ENCODE results near the gene THADA.

The THADA gene

DNA sequence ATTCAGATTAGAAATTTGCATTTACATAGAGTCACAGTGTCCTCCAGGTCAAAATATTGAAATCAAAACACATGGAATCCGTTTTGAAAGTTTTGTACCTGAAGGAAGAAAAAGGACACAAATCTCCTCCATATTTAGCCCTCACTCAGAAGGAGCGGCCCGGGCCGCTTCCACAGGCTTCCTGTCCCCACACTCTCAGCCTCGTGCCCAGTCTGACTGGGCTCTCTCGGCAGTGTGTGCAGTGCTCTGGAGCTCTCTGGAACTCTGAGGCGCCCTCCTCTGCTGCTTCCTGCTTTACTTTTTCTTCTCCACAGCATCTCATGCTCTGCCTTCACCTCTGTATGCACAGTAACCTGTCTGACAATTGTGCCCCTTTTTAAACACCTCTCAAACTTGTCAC, 347.2 kb downstream of the THADA start:
- no peak for DNase-seq (ENCODE audit: low read depth in 2 of 2)

DNA sequence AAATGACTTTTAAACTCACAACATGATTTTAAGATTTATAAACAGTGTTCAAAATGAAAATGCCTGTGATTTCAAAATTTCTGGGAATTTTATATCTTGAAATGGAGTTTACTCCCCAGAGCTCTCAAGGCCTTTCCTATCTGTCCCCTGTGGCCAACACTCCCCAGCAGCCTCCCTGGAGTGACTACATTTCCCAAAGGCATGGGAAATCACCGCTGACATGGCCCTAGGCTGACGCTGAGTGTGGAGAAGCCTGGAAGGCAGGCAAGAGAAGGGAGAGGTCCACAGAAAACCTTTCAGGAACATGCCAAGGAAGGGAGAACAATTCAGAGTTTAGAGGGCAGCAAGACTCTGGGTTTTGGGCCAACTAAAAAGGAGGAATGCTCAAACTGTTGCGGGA, 349.2 kb downstream of the THADA start:
- no peak for DNase-seq (ENCODE audit: low read depth in 2 of 2)

DNA sequence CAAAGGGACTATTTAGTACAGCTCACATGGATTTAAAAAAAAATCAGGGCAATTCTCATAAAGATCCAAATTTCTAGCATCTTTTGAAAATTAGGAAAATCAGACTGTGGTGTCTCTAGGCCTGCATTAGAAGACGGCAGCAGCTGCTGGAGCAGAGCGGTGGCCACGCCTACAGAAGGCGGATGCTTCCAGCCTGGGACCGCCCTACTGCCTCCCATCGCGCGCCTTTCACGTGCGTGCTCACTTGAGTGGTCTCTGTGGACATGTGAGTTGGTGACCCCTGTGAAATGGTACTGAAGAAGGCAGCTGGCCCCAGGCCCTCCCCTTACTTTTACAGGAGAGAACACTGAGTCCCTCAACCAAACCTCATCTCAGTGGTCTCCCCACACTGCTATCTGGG, 354.3 kb downstream of the THADA start:
- no peak for DNase-seq (ENCODE audit: low read depth in 2 of 2)

DNA sequence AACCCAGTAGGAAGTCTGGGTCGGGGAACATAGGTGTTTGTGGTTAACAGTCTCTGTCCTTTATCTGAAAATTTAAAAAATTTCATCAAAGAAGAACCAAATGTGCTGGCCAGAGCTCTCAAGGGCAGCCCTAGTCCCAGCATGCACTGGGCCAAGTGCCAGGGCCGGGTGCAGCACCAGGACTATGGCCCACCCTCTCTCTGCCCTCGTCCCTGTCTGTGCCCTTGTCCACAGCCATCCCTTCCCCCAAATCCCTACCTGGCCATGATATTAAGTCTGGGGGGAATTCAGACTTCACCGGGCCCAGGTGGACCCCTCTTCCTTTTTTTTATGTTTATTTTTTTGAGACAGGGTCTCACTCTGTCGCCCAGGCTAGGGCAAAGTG, 355.1 kb downstream of the THADA start:
- no peak for DNase-seq (ENCODE audit: low read depth in 2 of 2)

DNA sequence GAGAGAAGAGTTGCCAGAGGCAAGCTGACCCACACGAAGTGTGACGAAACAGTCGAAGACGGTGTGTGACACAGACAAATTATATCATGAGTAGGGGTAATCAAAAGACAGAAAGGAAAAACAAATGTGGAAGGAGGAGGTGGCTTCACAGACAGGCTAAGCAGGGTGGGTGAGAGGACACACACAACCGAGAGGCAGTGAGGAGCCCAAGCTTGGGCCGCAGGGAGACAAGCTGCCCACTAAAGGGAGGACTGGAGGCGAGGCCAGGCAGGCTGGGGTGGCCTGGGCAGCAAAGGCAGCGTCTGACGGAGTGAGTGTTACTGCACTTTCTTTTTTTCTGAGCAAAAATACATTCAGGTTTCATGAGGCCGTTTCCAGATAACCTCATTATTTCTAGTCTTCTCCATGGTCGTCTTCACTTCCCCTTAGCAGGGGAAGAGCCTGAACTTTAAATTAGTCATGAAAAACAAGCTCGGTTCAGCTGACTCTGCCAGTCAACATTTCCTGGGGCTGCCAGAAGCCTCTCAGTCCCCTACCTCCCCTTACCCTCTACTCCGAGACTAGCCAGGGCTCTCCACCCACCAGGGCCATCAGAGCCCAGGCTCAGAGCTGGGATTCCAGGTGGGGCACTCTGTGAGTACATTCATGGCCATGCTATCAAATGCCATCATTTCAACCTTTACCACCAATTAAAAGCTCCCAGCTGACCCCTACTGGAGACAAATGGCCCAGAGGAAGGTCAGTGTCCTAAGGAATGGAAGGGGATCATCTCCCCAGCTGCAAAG, 355.7 kb downstream of the THADA start:
- no peak for DNase-seq (ENCODE audit: low read depth in 2 of 2)

DNA sequence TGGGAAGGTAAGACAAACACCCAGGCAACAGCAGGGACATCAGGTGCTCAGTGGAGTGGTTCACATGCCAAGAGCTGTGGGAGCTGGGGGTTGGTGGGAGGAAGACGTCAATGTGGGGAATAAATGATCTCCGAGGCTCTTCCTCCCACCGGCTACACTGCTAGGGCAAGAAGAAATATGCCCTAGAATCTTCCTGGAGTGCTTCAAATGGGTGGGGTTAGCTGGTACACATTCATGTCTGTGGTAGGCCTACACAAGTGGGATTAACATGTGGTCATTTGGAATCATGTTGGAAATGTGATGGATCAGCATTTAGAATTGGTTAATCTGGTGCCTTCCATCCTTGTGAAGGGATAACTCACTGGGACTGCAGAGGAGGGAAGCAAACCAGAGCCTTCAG, 357.0 kb downstream of the THADA start:
- DNase-seq (ENCODE audit: low read depth in 2 of 2), result no peak

DNA sequence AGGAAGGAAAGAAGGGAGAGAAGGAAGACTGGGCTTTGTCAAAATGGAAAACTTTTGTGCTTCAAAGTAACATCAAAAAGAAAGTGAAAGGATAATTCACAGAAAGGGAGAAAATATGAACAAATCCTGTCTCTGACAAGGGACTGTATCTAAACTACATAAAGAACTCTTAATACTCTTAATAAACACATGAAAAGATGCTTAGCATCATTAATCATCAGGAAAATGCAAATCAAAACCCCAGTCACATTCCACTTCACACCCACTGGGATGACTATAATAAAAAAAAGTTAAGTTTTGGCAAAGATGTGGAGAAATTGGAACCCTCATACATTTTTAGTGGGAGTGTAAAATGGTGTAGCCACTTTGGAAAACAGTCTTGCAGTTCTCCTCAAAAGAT, 357.7 kb downstream of the THADA start:
- DNase-seq (ENCODE audit: low read depth in 2 of 2), result no peak

DNA sequence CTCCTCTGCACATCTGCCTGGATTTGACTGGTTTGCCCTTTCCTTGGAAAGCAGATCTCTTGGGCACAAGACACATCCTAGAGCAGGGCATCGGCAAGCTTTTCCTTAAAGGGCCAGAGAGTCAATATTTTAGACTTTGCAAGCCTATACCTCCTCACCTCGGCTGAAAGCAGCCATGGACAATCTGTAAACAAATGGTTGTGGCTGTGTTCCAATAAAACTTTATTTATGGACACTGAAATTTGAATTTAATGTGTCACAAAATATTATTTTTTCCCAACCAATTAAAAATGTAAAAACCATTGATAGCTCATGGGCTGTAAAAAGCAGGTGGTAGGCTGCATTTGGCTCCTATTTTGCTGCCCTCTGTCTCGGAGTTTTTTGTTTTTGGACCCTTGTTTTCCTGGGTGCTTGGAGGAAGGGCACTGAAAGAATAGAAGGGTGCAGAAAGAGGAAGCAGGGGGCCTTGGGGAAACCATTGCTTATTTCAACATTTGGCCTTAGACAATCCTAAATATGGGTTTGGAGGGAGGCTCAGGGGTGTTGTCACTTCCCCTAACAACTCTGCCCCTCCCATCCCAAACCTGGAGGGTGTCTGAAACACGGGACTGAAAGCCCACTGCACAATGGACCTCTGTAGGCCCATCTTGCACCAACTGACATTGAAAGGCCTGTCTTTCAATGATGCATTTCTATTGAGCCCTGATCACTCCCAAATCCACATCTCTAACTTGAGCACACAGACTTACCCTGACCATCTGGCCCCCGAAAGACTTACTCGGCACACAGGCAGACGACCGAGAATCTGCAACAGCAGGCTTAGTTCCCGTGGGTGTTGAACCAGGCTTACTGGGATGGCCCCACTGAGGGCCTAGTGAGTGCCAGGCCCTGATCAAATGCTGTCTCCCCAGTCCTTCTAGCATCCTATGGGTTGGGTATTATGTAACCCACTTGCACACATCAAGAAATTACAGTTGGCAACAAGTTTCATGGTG, 362.3 kb downstream of the THADA start:
- DNase-seq (ENCODE audit: low read depth in 2 of 2), result no peak

DNA sequence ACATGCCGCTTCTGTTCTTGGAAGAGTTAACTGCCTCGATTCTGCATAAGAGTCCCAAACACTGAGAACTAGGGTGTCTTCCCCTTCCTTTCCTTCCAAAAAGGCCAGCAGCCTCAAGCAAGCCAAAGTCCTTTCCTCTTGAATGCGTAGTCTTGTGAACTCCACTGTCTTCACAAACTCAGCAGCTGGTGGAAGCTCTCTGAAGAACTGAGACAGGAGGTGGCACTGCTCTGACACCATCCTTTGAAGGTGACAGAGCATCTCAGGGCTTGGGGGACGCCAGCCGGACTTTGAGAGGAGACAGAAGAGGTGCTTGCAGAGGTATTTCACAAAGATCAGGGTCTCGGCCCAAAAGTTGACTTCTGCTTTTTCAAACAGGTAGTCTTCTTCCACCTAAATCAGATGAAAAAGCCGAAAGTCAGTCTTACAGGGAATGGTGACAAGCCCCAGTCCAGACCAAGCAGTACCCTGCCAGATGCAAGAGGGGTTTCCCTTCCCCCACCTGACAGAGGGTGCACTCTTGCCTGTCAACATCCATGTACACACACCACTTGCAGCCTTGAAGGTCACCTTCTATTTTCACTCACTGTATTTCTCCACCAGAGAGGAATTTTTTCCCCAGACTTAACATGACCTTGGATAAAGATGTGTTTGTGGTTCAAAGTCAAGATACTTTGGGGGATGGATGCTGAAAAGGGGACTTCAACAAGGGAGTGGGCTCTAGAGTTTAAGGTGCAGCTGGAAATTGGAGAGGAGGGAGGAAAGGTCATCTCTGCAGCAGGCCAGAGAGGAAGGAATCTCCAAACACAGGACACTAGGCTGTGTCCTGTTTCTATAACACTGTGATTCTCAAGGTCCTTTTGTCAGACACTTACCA, 364.6 kb downstream of the THADA start:
- no peak for DNase-seq (ENCODE audit: low read depth in 2 of 2)

DNA sequence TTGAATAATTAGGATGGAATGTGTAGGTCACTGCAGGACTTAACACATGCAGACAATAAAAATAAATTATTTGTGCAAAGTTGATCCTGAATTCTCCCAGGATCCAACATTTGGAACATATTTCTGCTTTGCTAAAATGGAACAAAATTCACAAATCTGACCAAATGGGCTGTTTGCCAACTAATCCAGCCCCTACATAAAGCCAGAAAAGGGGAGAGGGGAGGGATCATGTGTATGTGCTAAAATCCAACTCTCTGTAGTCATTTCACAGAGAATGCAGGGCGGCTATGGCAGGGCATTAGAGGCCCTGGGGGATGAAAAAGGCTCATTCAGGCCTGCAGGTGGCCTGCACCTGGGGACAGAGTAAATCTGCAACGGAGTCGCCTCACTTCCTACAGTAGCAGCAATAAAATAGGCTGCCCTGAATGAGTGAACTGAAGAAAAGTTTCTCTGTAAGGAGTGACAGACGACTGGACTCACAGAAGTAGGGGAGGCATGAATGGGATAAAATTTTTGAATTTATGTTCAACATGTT, 365.4 kb downstream of the THADA start:
- no peak for DNase-seq (ENCODE audit: low read depth in 2 of 2)

DNA sequence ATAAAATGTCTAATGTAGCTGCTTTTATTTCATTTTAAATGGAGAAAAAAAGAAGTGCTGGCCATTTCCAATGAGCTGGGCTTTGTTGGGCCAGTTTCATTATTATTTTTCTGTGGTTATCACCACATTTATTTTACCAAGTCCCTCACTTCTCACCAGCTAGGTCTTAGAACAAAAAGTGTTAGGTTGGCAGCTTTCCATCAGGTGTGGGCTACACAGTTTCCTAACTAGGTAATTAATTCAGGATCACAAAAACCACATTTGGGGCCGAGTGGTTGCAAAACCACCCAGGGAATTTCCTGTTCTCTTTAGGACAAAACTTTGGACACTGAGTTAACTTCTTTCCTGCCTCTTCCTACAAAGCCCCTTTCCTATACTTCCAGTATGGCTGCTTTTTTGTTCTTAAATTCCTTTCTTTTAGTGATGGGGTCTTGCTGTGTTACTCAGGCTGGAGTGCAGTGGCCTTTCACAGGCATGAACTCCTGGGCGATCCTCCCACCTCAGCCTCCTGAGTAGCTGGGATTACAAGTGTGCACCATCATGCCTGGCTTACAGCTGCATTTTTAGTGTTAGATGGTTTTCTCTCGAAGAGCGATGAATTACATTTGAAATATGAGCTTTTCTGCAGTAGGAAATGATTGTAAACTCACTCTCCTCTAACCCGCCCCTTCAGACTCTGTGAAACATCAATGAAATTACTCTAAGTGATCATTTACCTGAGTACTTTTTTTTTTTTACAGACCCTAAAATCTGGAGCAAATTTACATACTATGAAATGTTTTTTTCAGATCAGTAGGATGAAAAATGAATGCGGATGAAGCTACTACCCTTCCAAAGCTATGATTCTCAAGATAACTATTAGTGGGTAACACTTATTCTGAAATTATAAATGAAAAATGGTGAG, 366.8 kb downstream of the THADA start:
- DNase-seq (ENCODE audit: low read depth in 2 of 2), result no peak

DNA sequence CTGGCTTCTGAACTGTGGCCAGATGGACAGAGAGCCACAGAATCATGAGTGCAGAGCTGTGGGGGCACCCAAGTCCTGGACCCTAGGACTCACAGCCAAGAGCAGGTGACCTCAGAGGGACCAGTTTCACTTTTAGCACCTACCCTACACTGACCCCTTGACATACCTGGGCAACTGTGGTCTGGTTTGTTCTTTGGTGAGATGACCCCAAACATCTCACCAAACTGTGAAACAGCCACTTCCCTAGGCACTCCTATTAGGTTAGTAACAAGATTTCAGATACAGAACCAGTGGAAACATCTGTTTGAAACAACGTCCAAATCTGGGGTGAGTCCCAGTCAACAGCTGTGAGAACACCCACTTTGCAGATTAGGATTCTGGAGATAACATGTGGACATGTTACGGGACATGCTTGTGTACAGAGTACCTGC, 367.5 kb downstream of the THADA start:
- no peak for DNase-seq (ENCODE audit: low read depth in 2 of 2)

DNA sequence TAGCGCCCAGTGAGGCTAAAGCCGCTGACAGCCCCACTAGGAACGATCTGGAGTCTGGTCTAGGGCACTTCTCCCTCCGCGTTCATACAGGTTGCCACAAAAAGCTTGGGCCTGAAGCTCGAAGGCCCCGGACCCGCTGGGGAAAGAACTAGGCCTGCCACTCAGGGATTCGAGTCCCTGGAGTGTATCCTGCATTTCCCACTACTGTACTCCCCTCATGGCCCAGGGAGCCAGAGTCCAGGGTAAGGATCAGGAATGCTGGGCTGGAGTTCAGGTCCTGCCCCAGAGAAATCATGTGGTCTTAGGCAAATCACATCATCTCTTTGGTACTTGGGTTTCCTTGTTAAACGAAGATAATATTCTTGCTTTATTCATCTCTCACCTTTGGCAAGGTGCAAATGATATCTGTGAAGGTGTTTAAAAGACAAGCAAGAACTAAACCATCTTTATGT, 368.0 kb downstream of the THADA start:
- no peak for DNase-seq (ENCODE audit: low read depth in 2 of 2)

DNA sequence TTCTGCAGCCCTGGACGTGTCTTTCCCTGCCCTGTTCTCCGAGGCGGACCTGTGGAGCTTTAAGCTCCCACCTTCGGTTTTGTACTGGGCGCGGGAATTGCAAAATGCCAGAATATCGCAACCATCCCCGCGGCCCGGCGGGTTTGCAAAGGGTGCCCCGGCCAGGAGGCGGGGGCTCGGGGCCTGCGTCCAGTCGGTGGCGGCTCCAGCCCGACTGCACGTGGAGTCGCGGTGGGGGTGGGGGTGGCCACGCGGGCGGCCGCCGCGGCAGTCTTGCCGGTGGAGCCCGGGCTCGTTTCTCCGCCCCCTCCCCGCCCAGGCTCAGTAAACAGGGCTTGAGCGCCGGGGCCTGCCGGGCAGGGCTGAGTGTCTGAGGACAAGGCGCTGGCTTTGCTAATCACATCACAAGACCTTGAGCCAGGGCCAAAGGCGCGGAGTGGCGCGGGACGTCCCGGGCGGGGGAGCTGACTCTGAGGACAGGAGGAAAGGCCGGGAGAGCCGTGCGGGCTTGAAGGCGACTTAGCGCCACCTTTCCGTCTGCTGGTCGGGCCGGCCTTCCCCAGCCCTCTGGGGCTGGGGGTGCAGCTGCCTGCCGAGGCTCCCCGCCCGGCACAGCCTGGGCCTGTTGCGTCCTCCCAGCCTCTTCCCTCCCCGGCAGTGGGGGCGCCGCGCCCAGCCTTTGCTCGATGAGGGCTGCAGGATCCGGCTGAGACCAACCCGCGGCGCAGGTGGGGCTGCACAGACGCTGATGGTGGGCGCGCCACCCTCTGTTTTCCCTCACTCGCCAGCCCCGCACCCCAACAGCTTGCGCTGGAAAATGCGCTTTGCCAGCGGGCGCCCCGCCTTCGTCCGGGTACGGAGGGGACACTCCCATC, 368.6 kb downstream of the THADA start:
- peak; percentile 43 to 55 for DNase-seq (ENCODE audit: low read depth in 2 of 2)

DNA sequence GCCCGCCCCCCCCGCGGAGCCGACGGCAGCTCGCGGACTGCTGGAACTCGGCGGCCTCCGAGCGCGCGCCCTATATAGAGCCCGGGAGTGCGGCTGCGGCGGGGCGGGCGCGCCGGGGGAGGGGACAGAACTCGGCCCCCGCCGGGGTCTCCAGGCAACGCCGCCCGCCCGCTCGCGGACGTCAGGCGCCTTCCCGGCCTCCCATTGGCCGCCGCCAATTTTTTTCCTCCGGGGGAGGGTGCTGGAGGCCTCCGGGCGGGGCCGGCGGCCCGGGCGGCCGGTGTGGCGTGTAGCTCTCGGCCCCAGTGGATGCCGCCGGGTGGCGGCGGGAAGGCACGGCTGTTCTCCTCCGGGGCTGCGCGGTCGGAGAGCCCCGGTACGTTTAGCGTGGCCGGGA, 369.3 kb downstream of the THADA start, which contains the start of gene ZFP36L2:
TSS of gene ZFP36L2 (minus strand) at position 49 of the 397 bp plus-strand sequence. CDS start 291 bp downstream, outside the sequence.
- DNase-seq (ENCODE audit: low read depth in 2 of 2), result peak; percentile 88 to 96

DNA sequence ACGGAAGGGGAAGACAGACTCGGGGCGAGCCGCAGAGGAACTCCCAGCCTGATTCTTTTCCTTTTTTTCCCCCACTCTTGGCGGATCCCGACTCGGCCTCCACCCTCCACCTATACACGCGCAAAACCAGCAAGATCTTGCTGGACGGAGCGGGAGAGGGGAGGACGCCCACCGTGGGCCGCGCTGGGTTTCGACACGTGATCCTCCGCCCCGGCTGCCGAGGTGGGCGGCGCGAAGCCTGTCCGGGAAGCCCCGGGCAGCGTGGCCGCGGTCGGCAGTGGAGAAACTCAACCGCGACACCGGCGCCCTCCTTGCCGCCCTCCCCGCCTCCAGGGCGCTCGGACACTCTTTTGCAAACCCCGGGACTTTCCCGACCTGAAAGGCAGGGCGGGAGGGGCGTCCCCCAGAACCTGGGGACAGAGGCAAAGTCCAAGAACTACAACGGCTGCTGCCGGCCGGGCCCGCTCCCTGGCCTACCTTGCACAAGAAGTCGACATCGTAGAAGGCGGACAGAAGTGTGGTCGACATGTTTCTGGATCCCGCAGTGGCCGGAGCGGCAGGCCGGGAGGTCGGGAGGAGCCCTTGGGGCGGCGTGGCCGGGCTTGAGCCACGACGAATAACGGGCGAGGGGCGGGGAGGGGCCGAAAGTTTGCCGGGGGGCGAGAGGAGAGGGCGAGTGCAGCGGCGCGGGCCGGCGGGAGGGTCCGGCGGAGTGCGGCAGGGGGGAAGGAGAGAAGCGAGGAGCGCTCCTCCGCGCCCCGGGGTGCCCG, 369.9 kb downstream of the THADA start:
- peak; percentile 36 to 59 for DNase-seq (ENCODE audit: low read depth in 2 of 2)

DNA sequence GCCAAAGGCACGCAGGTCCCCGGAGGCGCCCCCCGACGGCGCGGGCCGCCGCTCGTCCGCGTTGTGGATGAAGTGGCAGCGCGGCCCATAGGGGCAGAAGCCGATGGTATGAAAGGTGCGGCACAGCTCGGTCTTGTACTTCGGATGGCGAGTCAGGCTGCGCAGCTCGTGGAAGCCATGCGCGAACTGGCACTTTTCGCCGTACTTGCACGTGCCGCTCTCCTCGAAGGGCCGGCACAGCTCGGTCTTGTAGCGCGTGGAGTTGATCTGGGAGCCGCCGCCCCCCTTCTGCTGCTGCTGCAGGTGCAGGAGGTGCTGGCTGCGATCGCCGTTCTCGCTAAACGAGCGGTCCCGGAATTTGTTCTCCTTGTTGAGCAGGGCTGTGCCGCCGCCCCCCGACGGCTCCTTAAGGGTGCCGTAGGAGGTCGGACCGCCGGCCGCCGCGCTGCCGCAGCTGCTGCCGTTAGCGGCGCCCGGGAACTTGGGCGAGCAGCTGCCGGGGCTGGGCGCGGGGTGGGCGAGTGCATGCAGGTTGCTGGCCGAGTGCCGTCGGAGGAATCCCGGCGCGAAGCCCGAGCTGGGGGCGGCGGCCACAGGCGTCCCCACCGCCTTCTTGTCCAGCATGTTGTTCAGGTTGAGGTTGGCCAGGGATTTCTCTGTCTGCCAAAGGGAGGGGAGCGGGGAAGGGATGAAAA, 370.6 kb downstream of the THADA start:
- peak; percentile 29 to 41 for DNase-seq (ENCODE audit: low read depth in 2 of 2)

DNA sequence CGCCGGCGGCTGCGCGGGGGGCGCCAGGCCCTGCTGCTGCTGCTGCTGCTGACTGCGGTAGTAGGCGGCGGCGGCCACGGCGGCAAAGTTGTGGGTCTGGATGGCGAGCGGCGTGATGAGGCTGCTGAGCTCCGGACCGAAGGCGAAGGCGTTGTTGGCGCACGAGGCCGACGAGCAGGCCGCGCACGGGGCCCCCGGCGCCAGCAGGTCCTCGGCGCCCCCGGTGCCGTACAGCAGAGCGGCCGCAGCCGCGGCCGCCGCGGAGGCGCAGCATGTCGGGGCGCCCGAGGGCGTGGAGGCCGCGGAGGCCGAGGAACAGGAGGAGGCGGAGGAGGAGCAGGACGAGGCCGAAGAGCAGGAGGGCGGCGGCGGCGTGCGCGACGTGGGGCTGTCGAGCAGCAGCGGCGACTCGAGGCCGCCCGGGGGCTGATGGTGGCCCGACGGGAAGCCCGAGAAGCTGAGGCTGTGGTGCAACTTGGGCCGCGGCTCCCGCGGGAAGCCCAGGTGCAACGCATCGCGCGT, 371.2 kb downstream of the THADA start:
- no peak for DNase-seq (ENCODE audit: low read depth in 2 of 2)
